Right cardiac atrium (tissue), 5 donors: ENCODE data around the gene ADM2. TPM values are rescaled to one million over a fixed set of nuclear protein-coding genes. Genes with fewer than 3 reads are reported as not detected.
"Not testable (repeated sequence)": the region's sequence is repeated elsewhere in the genome, so short reads cannot be mapped to it uniquely, and the experiment has no call there.

Experiments used
- ATAC-seq, 2 donors: fragments of 200-7000 bp; cut with Tn5 transposase; one replicate each; pipeline versions ENCODE4 v1.8.0 to v1.9.1; 2020; ENCODE audit warnings: moderate library complexity in 2 of 2, mild to moderate bottlenecking in 1 of 2
- DNase-seq, 3 donors: peaks; one replicate each; pipeline ENCODE4 v3.0.0-alpha.2; 2020
- H3K27ac ChIP-seq: one replicate; pipeline ENCODE4 v1.5.1; 2013; ENCODE audit warnings: mild to moderate bottlenecking, low read length, control low read depth, moderate library complexity
- H3K27me3 ChIP-seq: one replicate; pipeline ENCODE4 v1.6.1; 2013; ENCODE audit not compliant: control insufficient read depth, insufficient read depth
- H3K4me1 ChIP-seq: one replicate; pipeline ENCODE4 v1.6.1; 2013; ENCODE audit warnings: low read length; ENCODE audit not compliant: control insufficient read depth, insufficient read depth
- H3K4me3 ChIP-seq: one replicate; pipeline ENCODE4 v1.5.1; 2013; ENCODE audit warnings: low read length, control low read depth
- H3K9me3 ChIP-seq: one replicate; pipeline ENCODE4 v1.6.1; 2013; ENCODE audit warnings: low read length; ENCODE audit not compliant: control insufficient read depth
- WGBS: extraction: QIAGEN DNeasy Blood & Tissue Kit; methylation state at CpG from one replicate; pipeline ENCODE4 v1.1.7; 2013; 5-methylcytosine and 5-hydroxymethylcytosine counted together
- intact Hi-C, 4 donors: fragments of 100-400 bp; cut with DNase I; formaldehyde crosslinking; loops; one replicate each; pipeline versions ENCODE4 v1.11.0 to v1.14.0; 2022 to 2023
- polyA plus RNA-seq: library from polyadenylated mRNA; stranded (reverse); fragments of 200-250 nt; gene quantifications from one replicate; pipeline ENCODE4 v1.2.3, GENCODE V29; 2013
- total RNA-seq, 4 donors: library from RNA; stranded (reverse); fragmentation: NEBNext Ultra II Directional; extraction: Animal tissue kit (Norgen Biotek cat#: 25700); gene quantifications; one replicate each; pipeline ENCODE4 v1.2.1, GENCODE V29; 2021
- donor health status: healthy with polysubstance abuse.
- donor health status: DM: no; HTN: yes; CAD: no.
- donor health status: DM: no; HTN: no; CAD: no.
- donor health status: DM: no; HTN: yes; CAD: no; lungs with severe emphysema.
- donor health status: DM: yes; HTN: yes; CAD: no.

ADM2 gene
- total and polyA plus RNA-seq, 5 donors, result 0.05 to 0.32 (median 0.11) TPM; not detected in 2

DNA sequence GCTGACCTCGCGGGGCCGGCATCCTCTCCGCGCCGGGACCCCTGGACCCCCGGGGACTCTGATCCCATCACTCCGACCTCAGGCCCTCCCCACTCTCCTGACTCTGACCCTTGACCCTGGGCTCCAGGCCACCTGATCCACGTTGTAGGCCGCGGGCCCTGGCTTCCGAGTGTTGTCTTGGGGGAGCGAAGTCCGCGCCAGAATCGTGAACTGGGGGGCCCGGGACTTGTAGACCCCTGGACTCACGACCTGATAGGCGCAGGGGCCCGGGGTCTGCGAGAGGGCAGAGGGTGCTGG, 49.2 kb downstream of the ADM2 start:
- Histone ChIP-seq H3K4me3 (peak overlapping the region; percentile 59), H3K9me3 (no peaks in the 10 kb centered on the region), H3K4me1 (no peaks in the 10 kb centered on the region), H3K27me3 (no peaks in the 10 kb centered on the region), H3K27ac (peak overlapping the region; percentile 89)
- no peak for DNase-seq
- 2% methylated on average over 21 of the region's 21 CpGs for WGBS
- intact Hi-C loops, result no loop called here
- peak in 1 of 2 donors; percentile 0 for ATAC-seq

- WGBS, result 4% methylated on average over 53 of the region's 53 CpGs
- Histone ChIP-seq H3K9me3 (no peaks in the 10 kb centered on the region), H3K27me3 (no peaks in the 10 kb centered on the region), H3K27ac (peak overlapping the region; percentile 89), H3K4me1 (no peaks in the 10 kb centered on the region), H3K4me3 (peak overlapping the region; percentile 59)
- intact Hi-C loops, result no loop called here
- DNase-seq (peak; percentile 93 to 96 (median 96)), ATAC-seq (peak; percentile 61 to 67)
Measured at GRCh38 chr22:50530877-50531545, 49.7 kb downstream of the ADM2 start.

GRCh38 chr22:50531546-50531961, 50.2 kb downstream of the ADM2 start:
- Histone ChIP-seq H3K27ac (peak overlapping the region; percentile 70), H3K4me1 (no peaks in the 10 kb centered on the region), H3K4me3 (peak overlapping the region; percentile 59), H3K27me3 (no peaks in the 10 kb centered on the region), H3K9me3 (no peaks in the 10 kb centered on the region)
- intact Hi-C loops, result no loop called here
- under 1% methylated on average over 44 of the region's 44 CpGs for WGBS
- peak; percentile 74 to 89 (median 86) for DNase-seq
- ATAC-seq, result peak; percentile 20 to 32

DNA sequence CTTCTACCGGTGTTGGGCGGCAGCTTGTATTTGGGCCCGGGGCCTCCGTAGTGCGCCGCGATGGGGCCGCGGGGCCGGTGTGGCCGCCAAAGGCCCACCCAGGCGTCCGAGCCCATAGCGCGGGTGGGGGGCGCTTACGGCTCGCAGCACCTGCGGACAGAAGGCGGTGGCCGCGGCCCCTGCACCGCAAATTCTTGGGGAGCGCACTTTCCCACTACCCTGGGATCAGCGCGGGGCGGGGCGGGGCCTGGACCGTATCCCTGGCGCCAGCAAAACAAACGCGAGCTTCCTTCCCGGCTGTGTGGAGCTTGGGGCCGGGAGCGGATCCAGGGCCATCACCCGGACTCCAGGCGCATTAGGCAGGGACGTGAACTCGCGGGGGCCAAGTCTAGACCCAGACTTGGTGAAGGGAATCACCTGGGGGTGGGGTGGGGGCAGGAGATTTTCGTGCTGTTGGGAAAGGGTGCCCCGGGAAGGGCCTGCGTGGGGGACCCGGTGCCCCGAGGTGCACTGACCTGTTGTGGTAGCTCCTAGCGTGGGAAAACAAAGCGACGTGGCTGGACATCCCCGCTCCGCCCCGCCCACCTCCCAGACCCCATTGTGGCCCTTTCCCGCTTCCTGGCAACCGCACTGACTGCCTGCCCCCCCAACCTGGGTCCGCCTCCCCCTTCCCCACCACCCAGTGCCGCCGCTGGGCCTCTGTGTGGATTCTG, 50.8 kb downstream of the ADM2 start:
- Histone ChIP-seq H3K4me3 (peak overlapping the region; percentile 59), H3K27ac (peak overlapping the region; percentile 70), H3K9me3 (no peaks in the 10 kb centered on the region), H3K27me3 (no peaks in the 10 kb centered on the region), H3K4me1 (no peaks in the 10 kb centered on the region)
- peak; percentile 90 to 95 (median 94) for DNase-seq
- intact Hi-C loops, result no loop called here
- peak; percentile 65 to 68 for ATAC-seq
- WGBS, result 2% methylated on average over 56 of the region's 56 CpGs

- 68% methylated on average over 19 of the region's 19 CpGs for WGBS
- H3K4me1 ChIP-seq, result no peaks in the 10 kb centered on the region
- no peaks in the 10 kb centered on the region for H3K9me3 ChIP-seq
- DNase-seq (peak in 1 of 3 donors; percentile 38), ATAC-seq (no peak)
- no peaks in the 10 kb centered on the region for H3K27me3 ChIP-seq
- no peak overlapping the region for H3K27ac ChIP-seq
- intact Hi-C loops, result no loop called here
- H3K4me3 ChIP-seq, result no peak overlapping the region
Measured at GRCh38 chr22:50532824-50533796, 51.8 kb downstream of the ADM2 start.

DNA sequence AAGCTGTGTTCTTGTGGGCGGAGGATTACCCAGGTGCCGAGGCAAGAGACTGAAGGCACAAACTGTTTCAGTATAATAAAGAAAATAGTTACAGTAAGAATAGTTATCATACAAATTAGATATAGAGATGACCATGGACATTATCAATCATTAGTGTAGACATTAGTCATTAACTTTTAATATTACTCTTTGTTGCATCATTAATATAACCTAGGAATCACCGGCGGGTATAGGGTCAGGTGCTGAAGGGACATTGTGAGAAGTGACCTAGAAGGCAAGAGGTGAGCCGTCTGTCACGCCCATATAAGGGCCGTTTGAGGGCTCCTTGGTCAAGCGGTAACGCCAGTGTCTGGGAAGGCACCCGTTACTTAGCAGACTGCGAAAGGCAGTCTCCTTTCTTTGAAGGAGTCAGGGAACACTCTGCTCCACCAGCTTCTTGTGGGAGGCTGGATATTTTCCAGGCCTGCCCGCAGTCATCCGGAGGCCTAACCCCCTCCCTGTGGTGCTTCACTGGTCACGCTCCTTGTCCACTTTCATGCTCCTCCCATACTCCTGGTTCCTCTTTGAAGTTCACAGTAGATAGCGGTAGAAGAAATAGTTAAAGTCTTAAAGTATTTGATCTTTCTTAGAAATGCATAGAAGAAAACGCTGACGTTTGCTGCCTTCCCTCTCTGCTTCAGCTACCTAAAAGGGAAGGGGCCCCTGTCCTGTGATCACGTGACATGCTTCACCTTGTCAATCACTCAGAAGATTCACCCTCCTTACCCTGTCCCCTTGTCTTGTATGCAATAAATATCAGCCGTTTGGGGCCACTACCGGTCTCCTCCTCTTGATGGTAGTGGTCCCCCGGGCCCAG, 52.7 kb downstream of the ADM2 start:
- intact Hi-C loops, result not testable (repeated sequence)

GRCh38 chr22:50535113-50535512, 53.8 kb downstream of the ADM2 start:
- no peaks in the 10 kb centered on the region for H3K27me3 ChIP-seq
- no peaks in the 10 kb centered on the region for H3K9me3 ChIP-seq
- ATAC-seq, result no peak
- 90% methylated on average over 8 of the region's 8 CpGs for WGBS
- no peaks in the 10 kb centered on the region for H3K4me1 ChIP-seq
- intact Hi-C loops, result no loop called here
- no peak overlapping the region for H3K4me3 ChIP-seq
- H3K27ac ChIP-seq, result no peak overlapping the region
- DNase-seq, result peak in 1 of 3 donors; percentile 14

More for the DNA sequence above, 52.7 kb downstream of the ADM2 start:
- not testable (repeated sequence) for H3K27me3 ChIP-seq, H3K4me1 ChIP-seq, H3K27ac ChIP-seq, ATAC-seq, H3K4me3 ChIP-seq, H3K9me3 ChIP-seq
- 49% methylated on average over 21 of the region's 21 CpGs for WGBS
- peak; percentile 51 to 76 (median 67) for DNase-seq

Other genes starting within 250 kb of the ADM2 start
- 10 to 100 TPM; 20.6 to 22.8 (median 22.6) TPM for gene TUBGCP6, start 236.5 kb upstream of the ADM2 start, total RNA-seq
- gene TUBGCP6, start 236.5 kb upstream of the ADM2 start, polyA plus RNA-seq, result 20.4 TPM
- gene HDAC10, start 230.3 kb upstream of the ADM2 start, total RNA-seq, result 10 to 100 TPM in 2 of 4 donors, 1 to 10 TPM in 2; 8.7 to 13.5 (median 11.6) TPM
- gene HDAC10, start 230.3 kb upstream of the ADM2 start, polyA plus RNA-seq, result 11.6 TPM
- gene MAPK12, start 219.9 kb upstream of the ADM2 start, total RNA-seq, result 10 to 100 TPM; 10.5 to 14.8 (median 11.2) TPM
- gene MAPK12, start 219.9 kb upstream of the ADM2 start, polyA plus RNA-seq, result 15.2 TPM
- 1 to 10 TPM; 6.4 to 7.9 (median 7.4) TPM for gene MAPK11, start 211.2 kb upstream of the ADM2 start, total RNA-seq
- 8.8 TPM for gene MAPK11, start 211.2 kb upstream of the ADM2 start, polyA plus RNA-seq
- gene PLXNB2, start 173.9 kb upstream of the ADM2 start, total RNA-seq, result 100 to 1,000 TPM in 1 of 4 donors, 10 to 100 TPM in 3; 80.7 to 110 (median 90.6) TPM
- 60.0 TPM for gene PLXNB2, start 173.9 kb upstream of the ADM2 start, polyA plus RNA-seq
- 1 to 10 TPM; 2.0 to 3.1 (median 2.5) TPM for gene DENND6B, start 154.5 kb upstream of the ADM2 start, total RNA-seq
- gene DENND6B, start 154.5 kb upstream of the ADM2 start, polyA plus RNA-seq, result 2.4 TPM
- gene PPP6R2, start 138.2 kb upstream of the ADM2 start, total RNA-seq, result 10 to 100 TPM; 40.1 to 50.2 (median 44.6) TPM
- gene PPP6R2, start 138.2 kb upstream of the ADM2 start, polyA plus RNA-seq, result 36.2 TPM
- gene SBF1, start 6.5 kb upstream of the ADM2 start, total RNA-seq, result 10 to 100 TPM; 50.3 to 54.8 (median 53.9) TPM
- 39.2 TPM for gene SBF1, start 6.5 kb upstream of the ADM2 start, polyA plus RNA-seq
- not detected for gene MIOX, start 5.3 kb downstream of the ADM2 start, total RNA-seq
- not detected for gene MIOX, start 5.3 kb downstream of the ADM2 start, polyA plus RNA-seq
- 10 to 100 TPM; 32.2 to 33.7 (median 33.3) TPM for gene LMF2, start 26.2 kb downstream of the ADM2 start, total RNA-seq
- 29.0 TPM for gene LMF2, start 26.2 kb downstream of the ADM2 start, polyA plus RNA-seq
- 10 to 100 TPM; 23.3 to 35.0 (median 28.6) TPM for gene NCAPH2, start 26.7 kb downstream of the ADM2 start, total RNA-seq
- 29.1 TPM for gene NCAPH2, start 26.7 kb downstream of the ADM2 start, polyA plus RNA-seq
- gene SCO2, start 44.1 kb downstream of the ADM2 start, total RNA-seq, result 1 to 10 TPM in 2 of 4 donors, not detected in 2; 1.4 to 2.2 TPM
- not detected for gene SCO2, start 44.1 kb downstream of the ADM2 start, polyA plus RNA-seq
- gene TYMP, start 48.5 kb downstream of the ADM2 start, total RNA-seq, result 10 to 100 TPM; 14.6 to 35.5 (median 19.3) TPM
- 18.5 TPM for gene TYMP, start 48.5 kb downstream of the ADM2 start, polyA plus RNA-seq
- gene KLHDC7B, start 64.4 kb downstream of the ADM2 start, total RNA-seq, result under 1 TPM in 3 of 4 donors, not detected in 1; 0.08 to 0.14 (median 0.09) TPM
- not detected for gene KLHDC7B, start 64.4 kb downstream of the ADM2 start, polyA plus RNA-seq
- gene SYCE3, start 81.4 kb downstream of the ADM2 start, total RNA-seq, result not detected
- not detected for gene SYCE3, start 81.4 kb downstream of the ADM2 start, polyA plus RNA-seq
- gene CPT1B, start 96.9 kb downstream of the ADM2 start, total RNA-seq, result 100 to 1,000 TPM; 236 to 290 (median 263) TPM
- gene CPT1B, start 96.9 kb downstream of the ADM2 start, polyA plus RNA-seq, result 217 TPM
- 10 to 100 TPM; 33.9 to 63.4 (median 42.7) TPM for gene CHKB, start 101.3 kb downstream of the ADM2 start, total RNA-seq
- 44.5 TPM for gene CHKB, start 101.3 kb downstream of the ADM2 start, polyA plus RNA-seq
- under 1 TPM; 0.28 to 0.47 (median 0.38) TPM for gene MAPK8IP2, start 119.2 kb downstream of the ADM2 start, total RNA-seq
- 0.57 TPM for gene MAPK8IP2, start 119.2 kb downstream of the ADM2 start, polyA plus RNA-seq
- gene ARSA, start 146.6 kb downstream of the ADM2 start, total RNA-seq, result 10 to 100 TPM; 30.3 to 37.0 (median 32.2) TPM
- 35.6 TPM for gene ARSA, start 146.6 kb downstream of the ADM2 start, polyA plus RNA-seq
- gene SHANK3, start 191.3 kb downstream of the ADM2 start, total RNA-seq, result 10 to 100 TPM; 18.7 to 28.9 (median 27.0) TPM
- 20.1 TPM for gene SHANK3, start 191.3 kb downstream of the ADM2 start, polyA plus RNA-seq